Body of pancreas (tissue), 4 donors: ENCODE results near the gene BMPR2.
"Not testable (repeated sequence)": the region's sequence is repeated elsewhere in the genome, so short reads cannot be mapped to it uniquely, and the experiment has no call there.

Experiments used
- CTCF ChIP-seq, 7 experiments: fragments of 450-650 bp in 4 of 7; fragments of 200-600 bp in 3 of 7; sonication (generic) in 3 of 7; IDR thresholded peaks; one replicate each; pipeline ENCODE4 v1.5.1; 2016 to 2019; ENCODE audit warnings: antibody characterized with exemption in 7 of 7
- POLR2A ChIP-seq, 3 donors: fragments of 450-650 bp; IDR thresholded peaks; one replicate each; pipeline ENCODE4 v1.6.1; 2016; ENCODE audit warnings: antibody characterized with exemption in 3 of 3, mild to moderate bottlenecking in 2 of 3

DNA sequence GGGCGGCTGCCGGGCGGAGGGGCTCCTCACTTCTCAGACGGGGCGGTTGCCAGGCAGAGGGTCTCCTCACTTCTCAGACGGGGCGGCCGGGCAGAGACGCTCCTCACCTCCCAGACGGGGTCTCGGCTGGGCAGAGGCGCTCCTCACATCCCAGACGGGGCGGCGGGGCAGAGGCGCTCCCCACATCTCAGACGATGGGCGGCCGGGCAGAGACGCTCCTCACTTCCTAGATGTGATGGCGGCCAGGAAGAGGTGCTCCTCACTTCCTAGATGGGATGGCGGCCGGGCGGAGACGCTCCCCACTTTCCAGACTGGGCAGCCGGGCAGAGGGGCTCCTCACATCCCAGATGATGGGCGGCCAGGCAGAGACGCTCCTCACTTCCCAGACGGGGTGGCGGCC is 159.2 kb downstream of the BMPR2 start:
- TF ChIP-seq CTCF, POLR2A (IDR thresholded peaks at IDR 0.05): not testable (repeated sequence)
